ENCODE data around the gene PCSK5. TPM values are rescaled to one million over a fixed set of nuclear protein-coding genes. Genes with fewer than 3 reads are reported as not detected.

PCSK5 gene
- total RNA-seq, 2 donors from 2014 or later = 2.5 to 3.5 TPM

DNA sequence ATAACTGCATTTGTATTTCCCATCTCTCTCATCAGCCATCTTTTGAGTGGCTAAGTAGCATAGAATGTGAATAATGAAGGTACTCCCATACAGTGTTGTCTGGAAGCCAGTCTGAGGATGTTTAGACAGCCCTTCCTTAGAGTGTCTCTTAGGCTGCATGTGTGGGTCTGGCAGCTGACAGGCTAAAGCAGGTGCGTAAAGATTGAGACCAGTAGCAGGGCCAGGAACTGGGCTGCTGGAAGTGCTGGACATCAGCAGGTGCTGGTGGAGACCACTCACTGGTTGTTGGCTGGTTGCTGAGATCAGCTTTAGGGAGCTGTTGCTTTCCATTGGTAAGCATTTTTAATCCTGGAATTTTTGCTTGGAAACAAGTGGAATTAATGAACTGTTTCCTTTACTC is 197.5 kb downstream of the PCSK5 start:
- no peaks in the 10 kb centered on the region for H3K36me3 Mint-ChIP-seq (ENCODE audit: low read depth)
- no peaks in the 10 kb centered on the region for H3K9me3 Mint-ChIP-seq
- DNase-seq = no peak
- no peak overlapping the region for H3K27ac Mint-ChIP-seq
- Histone ChIP-seq H3K4me3 (ENCODE audit: low read length) (no peak overlapping the region), H3K36me3 (ENCODE audit: control insufficient read depth, insufficient read depth, low read length) (no peaks in the 10 kb centered on the region), H3K9ac (ENCODE audit: extremely low read depth, low read length, poor library complexity, severe bottlenecking) (no peak overlapping the region), H3K27me3 (ENCODE audit: control insufficient read depth, insufficient read depth, low read length, poor library complexity, severe bottlenecking) (no peaks in the 10 kb centered on the region), H3K4me1 (ENCODE audit: control insufficient read depth, insufficient read depth, low read length) (no peaks in the 10 kb centered on the region), H3K9me3 (ENCODE audit: control insufficient read depth, low read length) (no peaks in the 10 kb centered on the region), H3K27ac (ENCODE audit: low read depth, low read length) (no peak overlapping the region)
- H3K27me3 Mint-ChIP-seq (ENCODE audit: insufficient read depth) = no peaks in the 10 kb centered on the region
- 100% methylated on average over 1 of the region's 1 CpG; no CpG with 5 or more reads in 1 of the 2 experiments for WGBS, 2 experiments (ENCODE audit: insufficient coverage in 1 of 2, insufficient read length in 1 of 2)
- H3K4me3 Mint-ChIP-seq = no peak overlapping the region
- no peaks in the 10 kb centered on the region for H3K4me1 Mint-ChIP-seq
- TF ChIP-seq CTCF (conservative IDR thresholded peaks at IDR 0.05) = no peak

GRCh38 chr9:76090330-76090729 is 199.9 kb downstream of the PCSK5 start:
- Mint-ChIP-seq H3K4me3 (no peak overlapping the region), H3K9me3 (no peaks in the 10 kb centered on the region), H3K27ac (no peak overlapping the region), H3K4me1 (no peaks in the 10 kb centered on the region), H3K36me3 (ENCODE audit: low read depth) (no peaks in the 10 kb centered on the region), H3K27me3 (ENCODE audit: insufficient read depth) (no peaks in the 10 kb centered on the region)
- Histone ChIP-seq H3K27ac (ENCODE audit: low read depth, low read length) (no peak overlapping the region), H3K4me1 (ENCODE audit: control insufficient read depth, insufficient read depth, low read length) (no peaks in the 10 kb centered on the region), H3K9ac (ENCODE audit: extremely low read depth, low read length, poor library complexity, severe bottlenecking) (no peak overlapping the region), H3K27me3 (ENCODE audit: control insufficient read depth, insufficient read depth, low read length, poor library complexity, severe bottlenecking) (no peaks in the 10 kb centered on the region), H3K36me3 (ENCODE audit: control insufficient read depth, insufficient read depth, low read length) (no peaks in the 10 kb centered on the region), H3K4me3 (ENCODE audit: low read length) (no peak overlapping the region), H3K9me3 (ENCODE audit: control insufficient read depth, low read length) (no peaks in the 10 kb centered on the region)
- no peak for DNase-seq
- WGBS, 2 experiments (ENCODE audit: insufficient coverage in 1 of 2, insufficient read length in 1 of 2) = 89 to 94% methylated on average over 4 to 6 of the region's 6 CpGs
- TF ChIP-seq CTCF (conservative IDR thresholded peaks at IDR 0.05) = no peak

GRCh38 chr9:76090909-76091308 is 200.4 kb downstream of the PCSK5 start:
- H3K36me3 ChIP-seq (ENCODE audit: control insufficient read depth, insufficient read depth, low read length) = no peaks in the 10 kb centered on the region
- H3K9me3 ChIP-seq (ENCODE audit: control insufficient read depth, low read length) = no peaks in the 10 kb centered on the region
- H3K27ac ChIP-seq (ENCODE audit: low read depth, low read length) = no peak overlapping the region
- no peaks in the 10 kb centered on the region for H3K4me1 ChIP-seq (ENCODE audit: control insufficient read depth, insufficient read depth, low read length)
- Mint-ChIP-seq H3K27ac (no peak overlapping the region), H3K27me3 (ENCODE audit: insufficient read depth) (no peaks in the 10 kb centered on the region), H3K4me3 (no peak overlapping the region), H3K36me3 (ENCODE audit: low read depth) (no peaks in the 10 kb centered on the region), H3K4me1 (no peaks in the 10 kb centered on the region), H3K9me3 (no peaks in the 10 kb centered on the region)
- DNase-seq = peak; percentile 59
- TF ChIP-seq CTCF (conservative IDR thresholded peaks at IDR 0.05) = no peak
- H3K27me3 ChIP-seq (ENCODE audit: control insufficient read depth, insufficient read depth, low read length, poor library complexity, severe bottlenecking) = no peaks in the 10 kb centered on the region
- H3K4me3 ChIP-seq (ENCODE audit: low read length) = no peak overlapping the region
- 73 to 90% methylated on average over 2 to 10 of the region's 10 CpGs for WGBS, 2 experiments (ENCODE audit: insufficient coverage in 1 of 2, insufficient read length in 1 of 2)
- no peak overlapping the region for H3K9ac ChIP-seq (ENCODE audit: extremely low read depth, low read length, poor library complexity, severe bottlenecking)

Measured in endodermal cell (in vitro differentiated cells).